PC-9 (cell line): Measurements from ENCODE around the gene ZFAND3. TPM values are rescaled to one million over a fixed set of nuclear protein-coding genes. Genes with fewer than 3 reads are reported as not detected.

ENCODE experiments used
- BruUV-seq: library from RNA; stranded (reverse); fragments of 400-500 nt; replicated peaks from 2 replicates; lab custom pipeline; 2021; lab: Mats Ljungman, UMichigan
- CTCF ChIA-PET: fragments of 300-600 bp; sonication (Branson Sonifier 250); formaldehyde crosslinking; loops from one replicate; lab custom pipeline; 2022; ENCODE audit warnings: antibody characterized with exemption; lab: Charles Lee
- POLR2A ChIA-PET: fragments of 300-600 bp; sonication (Branson Sonifier 250); formaldehyde crosslinking; loops from one replicate; lab custom pipeline; 2022; ENCODE audit warnings: antibody characterized with exemption; ENCODE audit not compliant: unreplicated experiment; lab: Charles Lee
- DNase-seq, 2 experiments: peaks; one replicate each; pipeline versions ENCODE4 v3.0.0 to v3.0.0-alpha.2; 2015 to 2022; ENCODE audit warnings: mixed read lengths in 1 of 2
- H2AFZ ChIP-seq: fragments of 200-600 bp; sonication (generic); 2 replicates; pipeline ENCODE4 v1.8.1; 2017; ENCODE audit warnings: antibody characterized with exemption
- H3F3A ChIP-seq: fragments of 200-600 bp; sonication (generic); 2 replicates; pipeline ENCODE4 v1.8.1; 2017; ENCODE audit warnings: antibody characterized with exemption, mild to moderate bottlenecking, low read depth; ENCODE audit not compliant: insufficient read depth
- H3K27ac ChIP-seq: fragments of 200-600 bp; sonication (generic); 2 replicates; pipeline ENCODE4 v1.6.1; 2016; ENCODE audit warnings: mixed run types
- H3K27me3 ChIP-seq: fragments of 200-600 bp; sonication (generic); 2 replicates; pipeline ENCODE4 v1.6.1; 2016; ENCODE audit warnings: low read depth, mixed run types; ENCODE audit not compliant: insufficient read depth
- H3K36me3 ChIP-seq: fragments of 200-600 bp; sonication (generic); 2 replicates; pipeline ENCODE4 v1.6.1; 2016; ENCODE audit warnings: low read depth, mixed run types
- H3K4me1 ChIP-seq: fragments of 200-600 bp; sonication (generic); replicated peaks from 2 replicates; pipeline ENCODE4 v1.6.1; 2016; ENCODE audit warnings: mixed run types; ENCODE audit not compliant: insufficient read depth
- H3K4me2 ChIP-seq: fragments of 200-600 bp; sonication (generic); 2 replicates; pipeline ENCODE4 v1.6.1; 2017; ENCODE audit warnings: mixed run types
- H3K4me3 ChIP-seq: fragments of 200-600 bp; sonication (generic); 2 replicates; pipeline ENCODE4 v1.6.1; 2016; ENCODE audit warnings: mixed run types
- H3K79me2 ChIP-seq: fragments of 200-600 bp; sonication (generic); 2 replicates; pipeline ENCODE4 v1.6.1; 2017; ENCODE audit warnings: low read depth, mixed run types
- H3K9me2 ChIP-seq: fragments of 200-600 bp; sonication (generic); 2 replicates; pipeline ENCODE4 v1.8.1; 2017; ENCODE audit warnings: mild to moderate bottlenecking; ENCODE audit not compliant: insufficient read depth
- H3K9me3 ChIP-seq: fragments of 200-600 bp; sonication (generic); 2 replicates; pipeline ENCODE4 v1.8.1; 2016; ENCODE audit warnings: low read depth; ENCODE audit not compliant: insufficient read depth
- H4K20me1 ChIP-seq: fragments of 200-600 bp; sonication (generic); 2 replicates; pipeline ENCODE4 v1.8.1; 2017; ENCODE audit not compliant: insufficient read depth
- CTCF ChIP-seq: fragments of 200-600 bp; sonication (generic); conservative IDR thresholded peaks from 2 replicates; pipeline ENCODE4 v1.6.1; 2017; ENCODE audit warnings: mixed run types, antibody characterized with exemption, mild to moderate bottlenecking, moderate library complexity
- EZH2 ChIP-seq: fragments of 200-600 bp; sonication (generic); IDR thresholded peaks from 2 replicates; pipeline ENCODE4 v1.8.0; 2017; ENCODE audit warnings: antibody characterized with exemption, low read depth
- intact Hi-C: fragments of 100-400 bp; cut with micrococcal nuclease; formaldehyde crosslinking; loops from one replicate; pipeline ENCODE4 v1.10.0; 2022; ENCODE audit not compliant: unreplicated experiment
- total RNA-seq: library from RNA; stranded (reverse); gene quantifications from 2 replicates; pipeline ENCODE4 v1.2.3, GENCODE V29; 2021

The ZFAND3 gene
- total RNA-seq, 1 experiment from 2014 or later = 46.8 TPM

- CTCF ChIA-PET = no interaction called here
- no peaks in the 10 kb centered on the region for H3K4me1 ChIP-seq
- DNase-seq = no peak
- H3K36me3 ChIP-seq = no peaks in the 10 kb centered on the region
- H3K79me2 ChIP-seq = peaks cover 63% of the 10 kb centered on the region
- H3F3A ChIP-seq = 0 out of 2 replicates have a peak, but pooled peaks cover 4% of the 10 kb centered on the region
- peaks cover 10% of the 10 kb centered on the region; the same call in 1 of the 2 replicates for H3K9me3 ChIP-seq
- no peak overlapping the region for H3K4me3 ChIP-seq
- no peak overlapping the region for H3K27ac ChIP-seq
- H3K27me3 ChIP-seq = no peaks in the 10 kb centered on the region
- BruUV-seq = no TSS peak
- no peaks in the 10 kb centered on the region for H3K9me2 ChIP-seq
- intact Hi-C loops = no loop called here
- POLR2A ChIA-PET = no interaction called here
- H4K20me1 ChIP-seq = peaks cover 36% of the 10 kb centered on the region
- H2AFZ ChIP-seq = no peak overlapping the region
- H3K4me2 ChIP-seq = no peak overlapping the region
- no peak for TF ChIP-seq CTCF
- TF ChIP-seq EZH2 = no peak
Observed at GRCh38 chr6:37979392-37980221, 160.1 kb downstream of the ZFAND3 start.

DNA sequence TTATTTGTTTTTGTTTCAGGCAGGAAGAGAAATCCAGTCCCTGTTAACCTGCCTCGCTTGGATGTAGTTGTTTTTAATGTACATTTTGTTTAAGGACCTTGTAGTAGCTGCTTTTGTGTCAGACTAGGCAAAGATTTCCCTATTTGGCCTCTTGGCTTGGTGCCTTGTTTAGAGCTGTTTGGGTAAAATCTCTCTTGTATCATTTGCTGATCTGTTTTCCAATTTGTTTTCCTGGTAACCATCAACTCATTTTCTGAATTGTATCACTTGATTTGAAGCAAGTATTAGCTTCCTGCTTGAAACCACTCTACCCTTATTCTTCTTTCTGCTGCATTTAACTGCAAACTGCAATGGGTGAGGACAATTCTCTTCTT, 160.7 kb downstream of the ZFAND3 start:
- no peaks in the 10 kb centered on the region for H3K4me1 ChIP-seq
- H3K79me2 ChIP-seq = peaks cover 61% of the 10 kb centered on the region
- H3K9me3 ChIP-seq = 0 out of 2 replicates have a peak, but pooled peaks cover 4% of the 10 kb centered on the region
- TF ChIP-seq EZH2 = no peak
- TF ChIP-seq CTCF = no peak
- no peaks in the 10 kb centered on the region for H3F3A ChIP-seq
- ChIA-PET POLR2A (interaction anchor here (0.6 kb wide), 1 partner anchor 162 kb away, joined by 21 read pairs; no protein-coding TSS in a partner anchor), CTCF (no interaction called here)
- H2AFZ ChIP-seq = no peak overlapping the region
- H3K36me3 ChIP-seq = no peaks in the 10 kb centered on the region
- intact Hi-C loops = no loop called here
- BruUV-seq = no TSS peak
- H3K27me3 ChIP-seq = no peaks in the 10 kb centered on the region
- no peak overlapping the region for H3K4me3 ChIP-seq
- no peak for DNase-seq
- peaks cover 38% of the 10 kb centered on the region for H4K20me1 ChIP-seq
- no peaks in the 10 kb centered on the region for H3K9me2 ChIP-seq
- no peak overlapping the region for H3K4me2 ChIP-seq
- H3K27ac ChIP-seq = no peak overlapping the region

GRCh38 chr6:37981626-37982025, 162.1 kb downstream of the ZFAND3 start:
- BruUV-seq = no TSS peak
- no peak overlapping the region for H3K4me2 ChIP-seq
- H3K27me3 ChIP-seq = no peaks in the 10 kb centered on the region
- no peaks in the 10 kb centered on the region for H3K4me1 ChIP-seq
- intact Hi-C loops = no loop called here
- H3F3A ChIP-seq = no peaks in the 10 kb centered on the region
- POLR2A ChIA-PET = interaction anchor here (0.6 kb wide), 1 partner anchor 175 kb away, joined by 5 read pairs; no protein-coding TSS in a partner anchor
- no peak for TF ChIP-seq EZH2
- TF ChIP-seq CTCF = no peak
- H3K4me3 ChIP-seq = no peak overlapping the region
- H3K79me2 ChIP-seq = peaks cover 55% of the 10 kb centered on the region
- no peak overlapping the region for H3K27ac ChIP-seq
- H3K9me3 ChIP-seq = 0 out of 2 replicates have a peak, but pooled peaks cover 3% of the 10 kb centered on the region
- H3K9me2 ChIP-seq = no peaks in the 10 kb centered on the region
- no peak overlapping the region for H2AFZ ChIP-seq
- CTCF ChIA-PET = no interaction called here
- no peak for DNase-seq
- H4K20me1 ChIP-seq = peaks cover 40% of the 10 kb centered on the region
- H3K36me3 ChIP-seq = no peaks in the 10 kb centered on the region
